Karpas-422 (cell line): ENCODE measurements around the gene TMLHE. TPM values are rescaled to one million over a fixed set of nuclear protein-coding genes. Genes with fewer than 3 reads are reported as not detected.
"Not testable (repeated sequence)": the region's sequence is repeated elsewhere in the genome, so short reads cannot be mapped to it uniquely, and the experiment has no call there.

ENCODE experiments used
- DNase-seq: peaks from one replicate; pipeline ENCODE4 v3.0.0-alpha.2; 2015
- H2AFZ ChIP-seq: fragments of 200-600 bp; sonication (generic); 2 replicates; pipeline ENCODE4 v1.6.1; 2014; ENCODE audit warnings: antibody characterized with exemption, low read length, mixed read lengths
- H3K27ac ChIP-seq: fragments of 200-600 bp; sonication (generic); 2 replicates; pipeline ENCODE4 v1.5.1; 2014; ENCODE audit warnings: mild to moderate bottlenecking, low read length, moderate library complexity
- H3K27me3 ChIP-seq: fragments of 200-600 bp; sonication (generic); 2 replicates; pipeline ENCODE4 v1.6.1; 2014; ENCODE audit warnings: low read length, mixed read lengths
- H3K36me3 ChIP-seq: fragments of 200-600 bp; sonication (generic); 2 replicates; pipeline ENCODE4 v1.6.1; 2014; ENCODE audit warnings: low read length, mixed read lengths; ENCODE audit not compliant: insufficient read depth
- H3K4me1 ChIP-seq: fragments of 200-600 bp; sonication (generic); 2 replicates; pipeline ENCODE4 v1.6.1; 2014; ENCODE audit warnings: mild to moderate bottlenecking, low read length, mixed read lengths
- H3K4me2 ChIP-seq: fragments of 200-600 bp; sonication (generic); 2 replicates; pipeline ENCODE4 v1.6.1; 2014; ENCODE audit warnings: low read length, low read depth, mild to moderate bottlenecking; ENCODE audit not compliant: poor library complexity, severe bottlenecking
- H3K4me3 ChIP-seq: fragments of 200-600 bp; sonication (generic); 2 replicates; pipeline ENCODE4 v1.5.1; 2014; ENCODE audit warnings: mild to moderate bottlenecking, antibody characterized with exemption, low read length, mixed read lengths
- H3K79me2 ChIP-seq: fragments of 200-600 bp; sonication (generic); 2 replicates; pipeline ENCODE4 v1.6.1; 2014; ENCODE audit warnings: mild to moderate bottlenecking, low read length, mixed read lengths
- H3K9ac ChIP-seq: fragments of 200-600 bp; sonication (generic); 2 replicates; pipeline ENCODE4 v1.6.0; 2014; ENCODE audit warnings: low read length
- H3K9me2 ChIP-seq: fragments of 200-600 bp; sonication (generic), shearing (Covaris generic); replicated peaks from 2 replicates; pipeline ENCODE4 v1.6.0; 2014; ENCODE audit warnings: mild to moderate bottlenecking, low read length, moderate library complexity; ENCODE audit not compliant: insufficient read depth
- H3K9me3 ChIP-seq: fragments of 300-700, 200-600 bp; sonication (generic); 2 replicates; pipeline ENCODE4 v1.6.1; 2014; ENCODE audit warnings: low read length, mixed read lengths
- H4K20me1 ChIP-seq: fragments of 200-600 bp; sonication (generic); 2 replicates; pipeline ENCODE4 v1.6.1; 2014; ENCODE audit warnings: mild to moderate bottlenecking, antibody characterized with exemption, low read length, low read depth; ENCODE audit not compliant: insufficient read depth
- total RNA-seq: library from RNA; depleted of rRNA; stranded (reverse); fragments of >200 nt; shearing (Covaris generic); gene quantifications from 2 replicates; pipeline ENCODE4 v1.2.3, GENCODE V29; 2014; ENCODE audit warnings: low replicate concordance

TMLHE gene
- total RNA-seq, 1 experiment from 2014 or later = 36.2 TPM

DNA sequence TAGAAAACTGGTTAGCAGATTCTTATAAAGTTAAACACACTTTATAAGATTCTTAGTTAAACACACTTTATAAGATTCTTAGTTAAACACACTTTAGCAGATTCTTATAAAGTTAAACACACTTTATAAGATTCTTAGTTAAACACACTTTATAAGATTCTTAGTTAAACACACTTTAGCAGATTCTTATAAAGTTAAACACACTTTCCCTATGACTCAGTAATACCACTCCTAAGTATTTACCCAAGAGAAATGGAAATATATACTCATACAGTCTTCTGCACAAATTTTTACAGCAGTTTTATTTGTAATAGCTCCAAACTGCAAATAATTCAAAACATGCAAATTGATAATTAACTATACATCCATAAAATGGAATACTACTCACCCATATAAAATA lies 7.4 kb upstream of the TMLHE start:
- H3K9me2 ChIP-seq, H3K4me2 ChIP-seq, H3K27me3 ChIP-seq, H3K36me3 ChIP-seq, H4K20me1 ChIP-seq, H3K9ac ChIP-seq, DNase-seq, H2AFZ ChIP-seq, H3K79me2 ChIP-seq, H3K27ac ChIP-seq, H3K9me3 ChIP-seq, H3K4me3 ChIP-seq, H3K4me1 ChIP-seq: not testable (repeated sequence)

DNA sequence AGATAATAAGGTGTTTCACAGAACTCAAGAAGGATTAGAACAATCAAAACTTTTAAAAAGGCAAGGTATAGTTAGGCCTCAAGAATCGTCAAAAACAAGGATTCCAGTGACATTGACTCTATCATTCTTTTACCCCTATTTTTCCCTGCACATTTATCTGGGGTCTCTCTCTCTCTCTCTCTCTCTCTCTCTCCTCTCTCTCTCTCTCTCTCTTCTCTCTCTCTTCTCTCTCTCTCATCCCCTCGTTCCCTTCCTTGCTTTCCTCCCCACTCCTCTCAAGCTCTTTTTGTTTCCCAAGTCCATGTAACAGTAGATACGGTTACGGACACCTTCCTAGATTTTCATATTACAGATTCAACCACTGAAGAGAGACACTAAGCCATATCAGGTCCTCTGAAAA lies 3.2 kb upstream of the TMLHE start:
- Histone ChIP-seq H3K9me2 (no peaks in the 10 kb centered on the region), H3K36me3 (no peaks in the 10 kb centered on the region), H4K20me1 (no peaks in the 10 kb centered on the region), H3K27me3 (no peaks in the 10 kb centered on the region), H3K9ac (no peak overlapping the region), H3K4me1 (peaks cover 10% of the 10 kb centered on the region), H3K27ac (no peak overlapping the region), H3K4me2 (no peak overlapping the region), H3K9me3 (peaks cover 3% of the 10 kb centered on the region; the same call in 1 of the 2 replicates), H3K4me3 (no peak overlapping the region), H3K79me2 (peaks cover 16% of the 10 kb centered on the region), H2AFZ (no peak overlapping the region)
- no peak for DNase-seq

DNA sequence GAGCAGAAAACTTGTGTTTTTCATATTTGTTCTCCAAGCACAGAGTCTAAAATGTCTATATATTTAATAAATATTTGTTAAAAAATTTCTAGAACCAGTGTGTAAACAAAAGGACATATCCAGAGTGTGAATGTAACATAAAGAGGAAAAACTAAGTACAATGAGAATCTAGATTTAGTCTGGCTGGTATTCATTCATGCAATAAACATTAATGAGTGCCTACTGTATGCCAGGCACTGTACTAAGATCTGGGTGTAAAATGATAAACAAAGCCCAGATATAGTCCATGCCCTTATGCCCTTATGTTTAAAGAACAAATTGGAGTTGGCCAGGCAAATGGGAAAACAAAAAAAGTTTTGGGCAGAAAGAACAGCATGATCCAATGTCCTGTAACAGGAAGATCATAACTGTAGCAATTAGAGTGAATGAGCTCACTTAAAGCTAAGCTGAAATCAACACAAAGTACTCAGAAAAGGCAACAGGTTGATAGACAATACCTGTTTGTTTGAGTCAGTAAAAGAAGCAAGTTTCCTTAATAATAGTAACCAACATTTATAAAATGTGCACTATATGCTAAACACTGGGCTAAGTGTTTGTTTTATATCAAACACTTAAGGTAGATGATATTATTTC lies 1.3 kb upstream of the TMLHE start:
- H2AFZ ChIP-seq = no peak overlapping the region
- no peak overlapping the region for H3K4me3 ChIP-seq
- no peaks in the 10 kb centered on the region for H3K9me2 ChIP-seq

DNA sequence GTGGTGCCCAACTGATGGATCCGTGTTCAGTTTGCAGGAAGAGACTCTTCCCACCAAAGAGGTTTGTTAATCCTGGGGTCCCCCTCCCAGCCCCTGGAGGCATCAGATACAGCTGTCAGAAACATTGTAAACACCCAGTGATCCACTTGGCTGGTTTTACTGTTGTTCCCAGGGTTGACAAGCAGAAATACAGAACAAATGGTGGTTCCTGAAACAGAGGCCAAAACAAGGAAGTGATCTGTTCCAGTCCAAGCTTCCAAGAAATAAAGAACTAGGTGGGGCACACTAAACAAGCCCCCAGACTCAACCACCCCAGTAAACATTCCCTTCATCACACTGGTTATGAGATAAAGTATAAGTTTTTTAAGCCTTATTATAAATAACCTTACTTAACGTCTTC lies 1.4 kb downstream of the TMLHE start:
- no peak overlapping the region for H3K27ac ChIP-seq
- H3K27me3 ChIP-seq = no peaks in the 10 kb centered on the region
- H3K4me3 ChIP-seq = peak overlapping the region; percentile 85
- peaks cover 54% of the 10 kb centered on the region for H3K79me2 ChIP-seq
- H3K36me3 ChIP-seq = peaks cover 6% of the 10 kb centered on the region; the same call in 1 of the 2 replicates
- H2AFZ ChIP-seq = no peak overlapping the region
- H3K9me2 ChIP-seq = no peaks in the 10 kb centered on the region
- H3K9me3 ChIP-seq = peaks cover 17% of the 10 kb centered on the region
- H3K4me2 ChIP-seq = peak overlapping the region; percentile 58
- H3K4me1 ChIP-seq = peaks cover 10% of the 10 kb centered on the region
- H4K20me1 ChIP-seq = no peaks in the 10 kb centered on the region
- DNase-seq = no peak
- peak overlapping the region; percentile 86 for H3K9ac ChIP-seq

More for the DNA sequence above, 1.3 kb upstream of the TMLHE start:
- no peaks in the 10 kb centered on the region for H3K27me3 ChIP-seq
- H4K20me1 ChIP-seq = no peaks in the 10 kb centered on the region
- H3K9ac ChIP-seq = no peak overlapping the region
- peaks cover 29% of the 10 kb centered on the region for H3K79me2 ChIP-seq
- DNase-seq = no peak
- H3K4me2 ChIP-seq = no peak overlapping the region
- peaks cover 6% of the 10 kb centered on the region; the same call in 1 of the 2 replicates for H3K36me3 ChIP-seq
- peaks cover 10% of the 10 kb centered on the region for H3K4me1 ChIP-seq
- H3K9me3 ChIP-seq = peaks cover 3% of the 10 kb centered on the region; the same call in 1 of the 2 replicates
- H3K27ac ChIP-seq = no peak overlapping the region

DNA sequence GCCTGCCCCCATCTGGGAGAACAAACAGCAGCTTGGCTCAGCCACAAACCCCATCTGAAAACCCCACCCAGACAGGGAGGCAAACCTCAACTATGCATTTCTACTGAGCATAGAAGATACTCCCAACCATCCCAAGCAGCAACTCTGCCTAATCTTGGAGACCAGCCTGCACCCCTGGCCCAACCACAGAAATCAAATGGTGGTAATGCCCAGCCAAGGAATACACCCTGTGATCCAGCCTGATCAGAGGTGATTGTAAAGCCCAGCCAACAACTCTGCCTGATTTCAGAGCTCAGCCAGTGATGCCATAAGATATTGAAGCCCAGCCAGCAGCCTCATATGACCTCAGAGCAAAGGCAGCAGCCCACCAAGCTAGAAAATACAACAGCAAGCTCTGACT lies 19.8 kb downstream of the TMLHE start:
- Histone ChIP-seq H3K9me2 (no peaks in the 10 kb centered on the region), H4K20me1 (no peaks in the 10 kb centered on the region), H3K9me3 (peaks cover 23% of the 10 kb centered on the region), H3K9ac (no peak overlapping the region), H3K4me1 (no peaks in the 10 kb centered on the region), H3K4me3 (no peak overlapping the region), H3K79me2 (peaks cover 38% of the 10 kb centered on the region), H3K4me2 (no peak overlapping the region), H3K36me3 (no peaks in the 10 kb centered on the region; the same call in 1 of the 2 replicates), H3K27ac (no peak overlapping the region), H2AFZ (no peak overlapping the region), H3K27me3 (no peaks in the 10 kb centered on the region)
- DNase-seq = no peak

DNA sequence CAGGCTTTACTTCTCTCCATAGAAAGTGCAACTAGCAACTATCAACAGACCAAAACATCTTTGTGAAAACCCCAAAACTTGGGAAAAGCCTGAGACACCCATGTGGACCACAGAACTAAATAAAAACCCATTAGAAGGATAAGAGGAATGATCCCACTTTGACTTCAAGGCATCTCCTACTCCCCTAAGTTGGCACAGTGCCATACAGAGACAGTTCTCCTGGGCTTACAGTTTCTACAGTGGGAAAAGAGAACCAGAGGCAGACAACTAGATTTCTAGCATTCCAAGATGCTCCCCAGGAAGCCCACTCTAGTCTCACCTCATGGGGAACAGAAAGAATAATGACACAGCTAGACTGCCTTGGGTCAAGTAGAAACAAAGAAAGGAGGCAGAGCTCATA lies 20.4 kb downstream of the TMLHE start:
- Histone ChIP-seq H3K27me3 (no peaks in the 10 kb centered on the region), H3K9ac (no peak overlapping the region), H3K4me2 (no peak overlapping the region), H3K4me1 (no peaks in the 10 kb centered on the region), H3K27ac (no peak overlapping the region), H3K4me3 (no peak overlapping the region), H3K36me3 (no peaks in the 10 kb centered on the region; the same call in 1 of the 2 replicates), H3K79me2 (peaks cover 40% of the 10 kb centered on the region), H3K9me2 (no peaks in the 10 kb centered on the region), H3K9me3 (peaks cover 21% of the 10 kb centered on the region), H2AFZ (no peak overlapping the region), H4K20me1 (no peaks in the 10 kb centered on the region)
- DNase-seq = no peak

DNA sequence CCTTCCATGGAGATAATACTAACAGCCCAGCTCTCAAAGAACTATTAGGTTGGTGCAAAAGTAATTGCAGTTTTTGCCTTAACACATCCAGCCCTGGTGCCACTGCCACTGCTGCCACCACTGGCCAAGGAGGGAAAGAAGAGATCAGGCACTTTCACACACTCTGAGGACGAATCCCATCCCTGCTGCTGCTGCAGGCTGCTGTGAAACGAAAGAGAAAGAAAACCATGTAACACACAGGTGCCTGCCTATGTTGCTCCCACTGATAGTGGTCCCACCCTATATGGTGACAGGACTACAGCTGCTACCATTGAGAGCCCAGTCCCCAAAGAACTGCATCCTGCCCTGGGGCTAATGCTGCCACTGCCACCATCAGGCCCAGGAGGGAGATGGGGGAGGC lies 35.1 kb downstream of the TMLHE start:
- H3K4me2 ChIP-seq = no peak overlapping the region
- H3K27ac ChIP-seq = no peak overlapping the region
- peaks cover 53% of the 10 kb centered on the region for H3K79me2 ChIP-seq
- no peaks in the 10 kb centered on the region for H3K27me3 ChIP-seq
- H3K9me3 ChIP-seq = peaks cover 30% of the 10 kb centered on the region
- DNase-seq = no peak
- no peaks in the 10 kb centered on the region for H3K9me2 ChIP-seq
- H3K36me3 ChIP-seq = no peaks in the 10 kb centered on the region
- H3K9ac ChIP-seq = no peak overlapping the region
- H2AFZ ChIP-seq = no peak overlapping the region
- no peak overlapping the region for H3K4me3 ChIP-seq
- no peaks in the 10 kb centered on the region for H4K20me1 ChIP-seq
- no peaks in the 10 kb centered on the region for H3K4me1 ChIP-seq

DNA sequence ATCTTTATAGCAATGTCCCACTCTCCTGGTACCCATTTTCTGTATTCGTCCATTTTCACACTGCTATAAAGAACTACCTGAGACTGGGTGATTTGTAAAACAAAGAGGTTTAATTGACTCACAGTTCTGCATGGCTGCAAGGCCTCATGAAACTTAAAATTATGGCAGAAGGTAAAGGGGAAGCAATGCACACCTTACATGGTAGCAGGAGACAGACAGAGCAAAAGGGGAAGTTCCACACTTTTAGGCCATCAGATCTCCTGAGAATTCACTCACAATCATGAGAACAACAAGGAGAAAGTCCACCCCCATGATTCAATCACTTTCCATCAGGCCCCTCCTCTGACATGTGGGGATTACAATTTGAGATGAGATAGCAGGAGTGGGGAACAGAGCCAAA lies 49.7 kb downstream of the TMLHE start:
- no peak for DNase-seq
- H2AFZ ChIP-seq = no peak overlapping the region
- H3K36me3 ChIP-seq = no peaks in the 10 kb centered on the region
- no peaks in the 10 kb centered on the region for H4K20me1 ChIP-seq
- no peak overlapping the region for H3K9ac ChIP-seq
- no peak overlapping the region for H3K4me2 ChIP-seq
- no peaks in the 10 kb centered on the region; the same call in 1 of the 2 replicates for H3K9me3 ChIP-seq
- peaks cover 3% of the 10 kb centered on the region; the same call in 1 of the 2 replicates for H3K79me2 ChIP-seq
- H3K4me3 ChIP-seq = no peak overlapping the region
- H3K9me2 ChIP-seq = no peaks in the 10 kb centered on the region
- H3K27me3 ChIP-seq = no peaks in the 10 kb centered on the region
- no peak overlapping the region for H3K27ac ChIP-seq
- H3K4me1 ChIP-seq = no peaks in the 10 kb centered on the region
